COLO829 (cell line): ENCODE results near the gene PSME3.
A peak's percentile ranks its signal among the peaks of the same experiment; 100 is the strongest.
"Not testable (repeated sequence)": the region's sequence is repeated elsewhere in the genome, so short reads cannot be mapped to it uniquely, and the experiment has no call there.

ENCODE experiments used
- DNase-seq: peaks from one replicate; pipeline ENCODE4 v3.0.0; 2012; ENCODE audit warnings: low spot score

The PSME3 gene

DNA sequence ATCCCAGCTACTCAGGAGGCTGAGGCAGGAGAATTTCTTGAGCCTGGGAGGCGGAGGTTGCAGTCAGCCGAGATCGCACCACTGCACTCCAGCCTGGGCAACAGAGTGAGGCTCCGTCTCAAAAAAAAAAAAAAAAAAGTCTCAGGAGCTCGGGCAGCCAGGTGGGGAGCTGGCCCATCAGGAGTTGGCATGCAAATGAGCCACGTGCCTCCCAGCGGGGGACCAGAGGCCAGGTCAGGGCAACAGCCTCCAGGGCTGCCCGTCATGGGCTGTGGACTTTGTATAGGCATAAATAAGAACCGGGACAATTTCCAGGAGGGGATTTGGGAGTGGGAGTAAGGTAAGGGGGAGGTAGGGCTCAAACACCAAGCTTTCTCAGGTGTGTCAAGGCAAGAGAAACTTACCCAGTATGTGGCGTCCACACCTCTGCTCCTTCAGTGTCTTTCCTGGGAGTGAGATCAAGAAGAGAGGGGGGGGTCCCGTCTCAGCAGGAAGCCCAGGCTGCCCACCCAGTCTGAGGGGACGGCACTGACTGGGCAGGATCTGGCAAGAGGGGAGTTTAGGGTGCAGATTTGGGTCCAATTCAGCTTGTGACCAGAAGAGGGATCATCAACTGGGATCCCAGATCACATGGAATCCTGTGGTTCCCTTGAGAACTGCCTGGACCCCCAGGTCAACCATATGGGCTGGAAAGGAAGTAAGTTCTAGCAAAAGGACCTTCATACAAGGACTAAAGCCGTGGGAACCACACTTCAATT is 45.1 kb downstream of the PSME3 start:
- no peak for DNase-seq

DNA sequence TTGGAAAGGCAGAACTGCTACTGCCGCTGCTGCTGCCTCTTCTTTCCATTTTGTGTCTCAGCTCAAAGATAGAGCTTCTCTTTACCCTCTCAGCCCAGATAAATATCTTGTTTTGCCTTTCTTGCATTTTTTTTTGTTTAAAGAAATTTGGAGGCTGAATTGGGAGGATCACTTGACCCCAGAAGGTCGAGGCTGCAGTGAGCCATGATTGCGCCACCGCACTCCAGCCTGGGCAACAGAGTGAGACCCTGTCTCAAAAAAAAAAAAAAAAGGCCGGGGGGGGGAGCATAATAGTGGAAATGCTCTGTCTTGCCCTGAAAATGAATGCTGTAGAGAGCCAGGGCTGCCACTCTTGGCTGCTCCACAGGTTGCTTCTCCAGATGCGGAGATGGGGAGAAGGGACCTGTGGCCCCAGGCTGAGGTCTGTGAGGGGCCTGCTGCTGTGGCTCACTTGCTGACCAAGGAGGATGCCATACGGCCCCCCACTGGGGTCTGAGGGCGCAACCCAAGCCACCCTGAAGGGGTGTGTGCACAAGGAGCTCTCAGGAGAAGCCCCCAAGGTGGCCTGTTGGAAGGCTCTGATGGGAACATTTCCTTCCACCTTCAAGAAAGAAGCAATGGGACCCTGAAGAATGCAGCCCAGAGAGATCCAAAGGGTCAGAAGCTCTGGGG is 45.9 kb downstream of the PSME3 start:
- DNase-seq, result no peak

DNA sequence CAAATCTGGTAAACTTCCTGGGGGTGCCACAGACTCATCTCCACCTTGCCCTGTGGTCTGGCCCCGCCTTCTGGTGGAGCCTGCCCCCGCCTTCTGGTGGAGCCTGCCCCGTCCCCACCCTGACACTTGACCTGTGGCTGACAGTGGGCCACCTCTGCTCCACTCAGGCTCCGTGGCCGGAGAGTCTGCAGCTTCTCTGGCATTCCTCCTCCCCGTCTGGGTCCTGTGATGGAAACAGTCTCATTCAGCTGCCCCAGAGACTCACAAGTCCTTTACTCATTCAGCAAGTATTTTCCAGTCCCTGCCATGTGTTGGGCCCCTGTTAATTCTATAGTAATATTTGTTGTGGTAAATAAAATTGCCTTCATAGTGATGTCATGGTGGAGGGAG is 46.4 kb downstream of the PSME3 start:
- DNase-seq, result no peak

DNA sequence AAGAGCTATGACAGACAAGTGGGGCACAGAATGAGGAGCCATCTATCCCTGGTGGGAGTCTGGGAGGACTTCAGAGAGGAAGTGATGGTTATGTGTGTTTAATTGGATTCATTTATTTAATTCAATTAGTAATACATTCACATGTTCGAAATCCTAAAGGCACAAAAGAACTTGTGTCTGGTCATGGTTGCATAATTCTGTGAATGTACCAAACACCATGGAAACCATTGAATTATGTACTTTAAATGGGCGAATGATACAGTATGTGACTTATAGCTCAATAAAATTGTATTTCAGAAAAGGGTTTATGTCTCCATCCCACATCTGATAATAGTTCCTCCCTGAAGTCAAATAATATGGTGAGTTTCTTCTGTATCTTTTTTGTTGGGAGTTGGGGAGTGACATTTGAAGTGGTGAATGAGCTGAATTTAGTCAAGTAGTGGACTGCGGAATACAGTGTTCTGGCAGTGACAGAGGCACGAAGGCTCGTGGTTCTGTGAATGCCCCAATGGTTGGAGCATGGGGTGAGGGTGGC is 47.6 kb downstream of the PSME3 start:
- DNase-seq, result peak; percentile 58

DNA sequence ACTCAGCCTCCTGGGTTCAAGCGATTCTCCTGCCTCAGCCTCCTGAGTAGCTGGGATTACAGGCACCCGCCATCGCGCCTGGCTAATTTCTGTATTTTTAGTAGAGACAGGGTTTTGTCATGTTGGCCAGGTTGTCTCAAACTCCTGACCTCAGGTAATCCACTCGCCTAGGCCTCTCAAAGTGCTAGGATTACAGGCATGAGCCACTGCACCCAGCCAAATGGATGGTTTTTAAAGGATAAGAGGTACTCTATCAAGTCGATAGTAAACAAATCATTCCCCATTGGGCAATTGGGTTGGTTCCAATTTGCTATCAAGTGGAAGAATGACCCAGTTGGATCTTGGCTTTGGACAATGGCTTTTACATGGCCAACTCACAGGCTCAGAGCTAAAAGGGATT is 48.5 kb downstream of the PSME3 start:
- DNase-seq, result not testable (repeated sequence)

DNA sequence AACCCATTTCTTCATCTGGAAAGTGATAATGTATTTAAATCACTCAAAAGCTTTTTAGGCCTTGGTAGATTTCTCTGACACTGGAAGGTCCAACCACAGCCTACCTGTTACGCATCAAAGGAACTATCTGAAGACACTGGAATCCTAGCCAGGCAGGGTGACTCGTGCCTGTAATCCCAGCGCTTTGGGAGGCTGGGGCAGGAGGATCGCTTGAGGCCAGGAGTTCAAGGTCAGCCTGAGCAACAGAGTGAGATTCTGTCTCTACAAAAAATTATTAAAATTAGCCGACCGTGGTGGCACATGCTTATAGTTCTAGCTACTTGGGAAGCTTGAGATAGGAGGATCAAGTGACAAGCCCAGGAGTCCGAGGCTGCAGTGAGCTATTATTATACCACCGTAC is 49.0 kb downstream of the PSME3 start:
- DNase-seq, result no peak

DNA sequence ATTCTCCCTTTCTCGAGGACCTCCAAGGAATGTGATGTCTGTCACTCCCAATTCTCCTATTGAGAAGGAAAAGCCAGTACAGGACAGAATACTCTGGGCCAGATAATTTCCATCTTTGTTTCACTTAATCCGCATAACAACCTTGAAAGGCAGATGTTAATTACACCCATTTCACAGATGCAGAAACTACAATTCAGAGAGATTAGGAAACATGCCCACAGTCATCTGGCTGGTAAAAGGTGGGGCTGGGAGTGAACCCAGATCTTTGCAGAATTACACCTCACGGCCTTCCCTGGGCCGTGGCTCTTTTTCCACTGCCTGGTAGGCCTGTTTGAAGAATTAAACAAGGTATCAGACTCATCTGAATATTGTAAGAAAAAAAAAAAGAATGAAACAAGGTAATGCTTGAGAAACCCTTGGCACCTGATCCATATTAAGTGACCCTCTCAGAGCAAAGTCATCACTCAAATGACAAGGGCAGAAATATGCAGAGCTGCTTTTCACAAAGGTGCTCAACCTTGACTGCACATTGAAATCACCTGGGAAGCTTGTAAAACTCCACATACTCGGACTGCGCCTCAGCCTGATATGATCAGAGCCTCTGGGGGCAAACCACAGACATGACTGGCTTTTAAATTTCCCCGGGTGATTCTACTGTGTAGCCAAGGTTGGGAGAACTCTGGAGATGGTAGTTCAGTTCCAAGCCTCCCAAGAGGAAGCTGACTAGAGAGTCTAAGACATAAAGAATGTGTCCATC is 50.8 kb downstream of the PSME3 start:
- DNase-seq, result no peak

DNA sequence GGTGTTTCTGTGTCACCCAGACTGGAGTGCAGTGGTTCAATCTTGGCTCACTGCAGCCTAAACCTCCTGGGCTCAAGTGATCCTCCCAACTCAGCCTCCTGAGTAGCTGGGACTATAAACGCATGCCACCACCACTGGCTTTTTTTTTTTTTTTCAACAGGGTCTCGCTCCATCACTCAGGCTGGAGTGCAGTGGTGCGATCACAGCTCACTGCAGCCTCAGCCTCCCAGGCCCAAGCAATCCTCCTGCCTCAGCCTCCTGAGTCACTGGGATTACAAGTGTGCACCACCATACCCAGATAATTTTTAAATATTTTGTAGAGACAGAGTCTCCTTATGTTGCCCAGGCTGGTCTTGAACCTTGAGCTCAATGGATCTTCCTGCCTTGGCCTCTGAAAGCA is 52.6 kb downstream of the PSME3 start:
- DNase-seq, result not testable (repeated sequence)

DNA sequence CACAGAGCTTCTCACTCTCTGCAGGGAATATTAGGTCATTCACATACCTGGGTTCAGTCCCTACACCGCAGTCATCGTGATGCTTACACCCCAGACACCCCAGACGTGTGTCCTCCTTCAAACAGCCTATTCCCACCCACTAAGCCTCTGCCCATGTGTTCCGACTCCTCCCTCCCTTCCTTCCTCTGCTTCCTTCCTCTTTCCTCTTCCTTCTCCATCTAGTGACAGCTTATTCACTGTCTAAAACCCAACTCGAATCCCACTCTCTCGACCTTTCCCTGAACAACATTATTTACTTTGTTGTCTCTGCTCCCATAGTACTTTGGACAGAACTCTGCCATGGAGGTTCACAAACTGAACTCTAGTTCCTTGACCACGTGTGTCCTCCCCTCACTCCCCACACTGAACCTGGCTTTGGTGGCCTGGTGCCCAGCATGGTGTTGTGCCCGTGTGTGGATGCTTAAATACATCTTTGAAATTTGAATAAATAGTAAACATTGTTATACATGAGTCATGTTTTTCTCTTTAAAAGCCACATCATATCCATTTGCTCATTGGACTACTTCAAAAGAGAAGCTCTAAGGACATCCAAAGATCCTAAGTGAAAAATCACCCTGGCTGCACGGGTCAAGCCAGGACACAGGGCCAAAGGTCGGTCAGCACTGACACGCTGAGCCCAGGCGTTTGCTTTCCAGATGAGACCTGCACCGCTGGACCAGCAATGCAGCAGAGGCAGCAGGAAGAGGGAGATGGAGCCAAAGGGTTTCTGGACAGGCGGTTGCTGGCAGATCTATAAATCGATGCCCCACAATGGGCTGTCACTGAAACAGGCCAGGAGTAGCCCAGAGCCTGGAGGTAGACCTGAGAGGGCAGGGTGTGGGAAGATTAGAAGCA is 53.3 kb downstream of the PSME3 start:
- DNase-seq, result no peak

DNA sequence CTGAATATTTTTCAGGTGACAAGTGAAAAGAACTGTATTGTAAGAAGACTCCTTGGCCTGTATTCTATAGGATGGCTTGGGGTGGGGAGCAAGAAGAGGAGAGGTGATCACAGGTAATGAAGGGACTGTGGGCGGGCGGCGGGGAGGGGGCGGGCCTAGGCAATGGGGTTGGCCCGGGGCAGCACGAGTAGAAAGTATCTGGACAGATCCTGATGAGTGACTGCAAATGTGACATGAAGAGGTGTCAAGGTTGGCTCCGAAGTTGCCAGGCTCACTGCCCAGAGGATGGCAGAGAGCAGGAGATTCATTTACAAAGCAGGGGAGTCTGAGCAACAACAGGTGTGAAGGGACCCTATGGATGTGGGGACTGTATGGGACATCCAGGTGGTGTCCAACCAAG is 56.6 kb downstream of the PSME3 start:
- no peak for DNase-seq

DNA sequence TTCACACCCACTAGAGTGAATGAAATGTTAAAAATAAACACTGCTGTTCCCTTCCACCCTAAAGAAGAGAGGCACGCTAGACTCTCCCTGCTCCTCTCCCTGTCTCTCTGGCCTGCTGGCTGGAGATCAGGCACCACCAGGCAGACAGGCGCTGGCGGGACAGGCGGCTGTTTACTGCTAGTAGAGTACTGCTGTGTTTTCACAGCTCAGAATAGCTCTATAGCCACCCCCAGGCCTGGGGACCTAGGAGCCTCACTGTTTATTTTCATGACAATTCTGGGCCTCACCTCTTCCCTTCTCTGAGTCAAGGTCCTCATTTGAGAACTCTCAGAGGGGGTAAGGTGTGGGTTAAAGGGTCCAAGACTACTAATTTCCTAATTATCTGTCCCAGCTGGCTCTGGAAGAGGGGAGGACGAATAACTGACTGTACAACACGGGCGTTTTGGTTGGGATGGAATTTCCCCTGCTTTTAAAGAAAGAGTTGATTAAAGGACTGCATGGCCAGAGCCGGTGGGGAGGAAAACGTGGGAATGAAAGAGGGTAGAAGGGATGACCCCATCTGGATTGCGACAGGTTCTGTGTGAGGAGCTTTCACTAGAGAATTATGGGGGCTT is 58.4 kb downstream of the PSME3 start:
- no peak for DNase-seq

DNA sequence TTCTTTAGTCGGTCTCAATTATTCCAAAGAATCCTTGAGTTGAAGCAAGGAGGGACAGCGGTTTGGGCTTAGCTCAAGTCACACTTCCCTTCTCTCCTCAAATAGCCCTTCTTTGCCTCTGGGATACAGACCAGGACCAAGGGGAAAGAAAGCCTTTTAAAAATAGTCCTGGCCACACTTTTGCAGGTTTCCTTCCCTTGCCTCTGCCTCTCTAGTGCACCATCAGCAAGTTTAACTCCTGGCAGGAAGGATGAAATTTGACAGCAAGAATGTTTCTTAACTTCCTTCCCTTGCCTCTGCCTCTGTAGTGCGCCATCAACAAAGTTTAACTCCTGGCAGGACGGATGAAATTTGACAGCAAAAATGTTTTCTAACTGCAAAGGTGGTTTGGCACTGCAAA is 60.2 kb downstream of the PSME3 start:
- no peak for DNase-seq
